GM13976 (cell line): ENCODE data around the gene PRPF18.

Experiments used
- DNase-seq: peaks from one replicate; pipeline ENCODE4 v3.0.0; 2012; ENCODE audit warnings: low spot score
- CTCF ChIP-seq: IDR thresholded peaks from 2 replicates; pipeline ENCODE4 v1.5.1; 2012; ENCODE audit warnings: borderline replicate concordance, mild to moderate bottlenecking; ENCODE audit not compliant: insufficient read depth; ENCODE audit errors: extremely low read depth, missing control alignments, control extremely low read depth
- in situ Hi-C: fragments of 300-500 bp; cut with MboI; formaldehyde crosslinking; loops from one replicate; pipeline ENCODE4 v1.12.0; 2022; ENCODE audit warnings: low sequenced_read_pairs, mixed read lengths, inconsistent platforms; ENCODE audit not compliant: unreplicated experiment

Gene PRPF18

GRCh38 chr10:13658871-13659685 is 72.3 kb downstream of the PRPF18 start:
- in situ Hi-C loops: loop anchor here (10.0 kb wide), 1 partner anchor 116 kb away; no protein-coding TSS in a partner anchor
- DNase-seq: no peak
- TF ChIP-seq CTCF: no peak

GRCh38 chr10:13659887-13660550 is 73.3 kb downstream of the PRPF18 start:
- peak; percentile 89 for TF ChIP-seq CTCF
- peak; percentile 85 for DNase-seq
- in situ Hi-C loops: loop anchor here (10.0 kb wide), 1 partner anchor 115 kb away; no protein-coding TSS in a partner anchor

GRCh38 chr10:13660551-13660920 is 73.8 kb downstream of the PRPF18 start:
- no peak for TF ChIP-seq CTCF
- in situ Hi-C loops: no loop called here
- no peak for DNase-seq

GRCh38 chr10:13661256-13661655 is 74.5 kb downstream of the PRPF18 start:
- no peak for TF ChIP-seq CTCF
- DNase-seq: no peak
- in situ Hi-C loops: no loop called here

- DNase-seq: no peak
- TF ChIP-seq CTCF: no peak
- in situ Hi-C loops: no loop called here
These were observed 78.9 kb downstream of the PRPF18 start for GRCh38 chr10:13665516-13666262.

- DNase-seq: no peak
- no peak for TF ChIP-seq CTCF
- in situ Hi-C loops: no loop called here
These were observed 81.4 kb downstream of the PRPF18 start for GRCh38 chr10:13668126-13668525.
